HCT116 (cell line): ENCODE measurements around the gene CDH13. TPM values are rescaled to one million over a fixed set of nuclear protein-coding genes. Genes with fewer than 3 reads are reported as not detected.

ENCODE experiments used
- ATAC-seq: fragments of 200-7000 bp; cut with Tn5 transposase; 2 replicates; pipeline ENCODE4 v1.9.1; 2020; ENCODE audit warnings: mild to moderate bottlenecking, moderate library complexity
- BruUV-seq: library from RNA; stranded (reverse); fragments of 400-500 nt; replicated peaks from 2 replicates; lab custom pipeline; 2021; lab: Mats Ljungman, UMichigan
- CTCF ChIA-PET: fragments of 300-600 bp; sonication (Branson Sonifier 250); formaldehyde crosslinking; loops from one replicate; lab custom pipeline; 2021; ENCODE audit warnings: antibody characterized with exemption; lab: Charles Lee
- POLR2A ChIA-PET: fragments of 300-600, 350-600 bp; sonication (Branson Sonifier 250); formaldehyde crosslinking; loops from one replicate; lab custom pipeline; 2021; ENCODE audit warnings: antibody characterized with exemption; lab: Charles Lee
- RAD21 ChIA-PET, 2 experiments: fragments of 300-600 bp; sonication (Branson Sonifier 250); formaldehyde crosslinking; loops; one replicate each; lab custom pipeline; 2023; ENCODE audit warnings: low total read pairs in 2 of 2; ENCODE audit not compliant: uncharacterized antibody in 2 of 2, unreplicated experiment in 2 of 2, low non-redundant PET in 1 of 2; lab: Charles Lee
- DNase-seq: peaks from one replicate; pipeline ENCODE4 v3.0.0-alpha.2; 2010; ENCODE audit warnings: low read depth, low spot score
- H2AFZ ChIP-seq: fragments of 200-600 bp; shearing (Covaris generic), sonication (generic); 2 replicates; pipeline ENCODE4 v1.6.1; 2017; ENCODE audit warnings: low read depth, mixed run types, mixed read lengths, antibody characterized with exemption, low read length; ENCODE audit not compliant: poor library complexity, severe bottlenecking
- H3K27ac ChIP-seq: 2 replicates; pipeline ENCODE4 v1.5.1; 2012; ENCODE audit warnings: low read depth, low read length
- H3K27me3 ChIP-seq: fragments of 200-600 bp; sonication (generic); 2 replicates; pipeline ENCODE4 v1.6.1; 2016; ENCODE audit warnings: mixed run types, low read length, mixed read lengths; ENCODE audit not compliant: insufficient read depth
- H3K36me3 ChIP-seq, 2 experiments: fragments of 200-500 bp in 1 of 2; fragments of 200-600 bp in 1 of 2; sonication (Bioruptor generic) in 1 of 2; sonication (generic) in 1 of 2; 2 replicates each; pipeline versions ENCODE4 v1.5.1 to v1.6.1; 2014 to 2016; ENCODE audit warnings: low read length in 2 of 2, inconsistent platforms in 1 of 2, mixed read lengths in 1 of 2, mixed run types in 1 of 2; ENCODE audit not compliant: insufficient read depth in 2 of 2, control insufficient read depth in 1 of 2
- H3K4me1 ChIP-seq, 2 experiments: fragments of 200-600 bp in 1 of 2; sonication (generic) in 1 of 2; 2 replicates each; pipeline versions ENCODE4 v1.5.1 to v1.6.1; 2012 to 2017; ENCODE audit warnings: low read length in 2 of 2, inconsistent platforms in 1 of 2, mild to moderate bottlenecking in 1 of 2, mixed read lengths in 1 of 2, mixed run types in 1 of 2, moderate library complexity in 1 of 2; ENCODE audit not compliant: insufficient read depth in 2 of 2, control insufficient read depth in 1 of 2
- H3K4me2 ChIP-seq: fragments of 200-600 bp; sonication (generic); 2 replicates; pipeline ENCODE4 v1.6.1; 2017; ENCODE audit warnings: mixed run types, low read length, mixed read lengths
- H3K4me3 ChIP-seq, 2 experiments: fragments of 200-600 bp in 1 of 2; sonication (generic) in 1 of 2; replicated peaks in 1 of 2; 2 replicates each; pipeline ENCODE4 v1.5.1; 2011 to 2016; ENCODE audit warnings: low read length in 2 of 2, control low read depth in 1 of 2, low read depth in 1 of 2, mild to moderate bottlenecking in 1 of 2, mixed read lengths in 1 of 2, mixed run types in 1 of 2
- H3K79me2 ChIP-seq: fragments of 200-600 bp; sonication (generic); 2 replicates; pipeline ENCODE4 v1.6.1; 2017; ENCODE audit warnings: mild to moderate bottlenecking, mixed run types, low read length, moderate library complexity, mixed read lengths; ENCODE audit not compliant: insufficient read depth
- H3K9ac ChIP-seq: fragments of 200-600 bp; sonication (generic); 2 replicates; pipeline ENCODE4 v1.6.1; 2016; ENCODE audit warnings: low read length, mixed read lengths
- H3K9me2 ChIP-seq: fragments of 200-600 bp; sonication (generic), shearing (Covaris generic); 2 replicates; pipeline ENCODE4 v1.6.1; 2017; ENCODE audit warnings: mixed run types, mild to moderate bottlenecking, moderate library complexity; ENCODE audit not compliant: insufficient read depth
- H3K9me3 ChIP-seq, 2 experiments: fragments of 200-500 bp in 1 of 2; fragments of 200-600 bp in 1 of 2; sonication (Bioruptor generic) in 1 of 2; sonication (generic) in 1 of 2; 2 replicates each; pipeline ENCODE4 v1.6.1; 2014 to 2017; ENCODE audit warnings: low read length in 2 of 2, mixed read lengths in 2 of 2, inconsistent platforms in 1 of 2, low read depth in 1 of 2, mild to moderate bottlenecking in 1 of 2, mixed run types in 1 of 2, moderate library complexity in 1 of 2; ENCODE audit not compliant: control insufficient read depth in 1 of 2, insufficient read depth in 1 of 2
- H4K20me1 ChIP-seq: fragments of 200-600 bp; sonication (generic), shearing (Covaris generic); 2 replicates; pipeline ENCODE4 v1.6.1; 2017; ENCODE audit warnings: mixed run types, mild to moderate bottlenecking, moderate library complexity; ENCODE audit not compliant: insufficient read depth
- ATF3 ChIP-seq: IDR thresholded peaks from 2 replicates; pipeline ENCODE4 v1.6.1; 2012
- CBX3 ChIP-seq: IDR thresholded peaks from 2 replicates; pipeline ENCODE4 v1.6.1; 2012; ENCODE audit warnings: low read depth
- CEBPB ChIP-seq: IDR thresholded peaks from 2 replicates; pipeline ENCODE4 v1.6.1; 2012; ENCODE audit warnings: low read depth
- EGR1 ChIP-seq: IDR thresholded peaks from 2 replicates; pipeline ENCODE4 v1.6.1; 2012; ENCODE audit warnings: low read depth
- ELF1 ChIP-seq: IDR thresholded peaks from 2 replicates; pipeline ENCODE4 v1.6.1; 2012; ENCODE audit warnings: low read depth, borderline replicate concordance
- EZH2phosphoT487 ChIP-seq: fragments of 200-600 bp; IDR thresholded peaks from 2 replicates; pipeline ENCODE4 v1.6.1; 2018; ENCODE audit warnings: antibody characterized with exemption, borderline replicate concordance
- JUND ChIP-seq: IDR thresholded peaks from 2 replicates; pipeline ENCODE4 v1.6.1; 2012
- MAX ChIP-seq: IDR thresholded peaks from 2 replicates; pipeline ENCODE4 v1.6.1; 2012
- POLR2A ChIP-seq: IDR thresholded peaks from 2 replicates; pipeline ENCODE4 v1.7.0; 2011; ENCODE audit warnings: borderline replicate concordance; ENCODE audit not compliant: insufficient read depth, insufficient read length; ENCODE audit errors: extremely low read depth
- POLR2AphosphoS5 ChIP-seq: IDR thresholded peaks from 2 replicates; pipeline ENCODE4 v1.6.1; 2011; ENCODE audit warnings: mild to moderate bottlenecking, low read depth, low read length, moderate library complexity
- REST ChIP-seq: IDR thresholded peaks from 2 replicates; pipeline ENCODE4 v1.6.1; 2012; ENCODE audit warnings: low read depth
- SIN3A ChIP-seq: IDR thresholded peaks from 2 replicates; pipeline ENCODE4 v1.6.1; 2012; ENCODE audit warnings: low read depth
- SP1 ChIP-seq: IDR thresholded peaks from 2 replicates; pipeline ENCODE4 v1.6.1; 2012; ENCODE audit warnings: low read depth
- SRF ChIP-seq: IDR thresholded peaks from 2 replicates; pipeline ENCODE4 v1.6.1; 2012; ENCODE audit warnings: low read depth
- YY1 ChIP-seq: IDR thresholded peaks from 2 replicates; pipeline ENCODE4 v1.6.1; 2011; ENCODE audit warnings: low read length, low read depth, moderate library complexity, mild to moderate bottlenecking; ENCODE audit not compliant: insufficient replicate concordance; ENCODE audit errors: extremely low read depth
- ZBTB33 ChIP-seq: IDR thresholded peaks from 2 replicates; pipeline ENCODE4 v1.6.1; 2011; ENCODE audit warnings: mild to moderate bottlenecking, low read length, moderate library complexity; ENCODE audit not compliant: insufficient replicate concordance; ENCODE audit errors: extremely low read depth
- ZFX ChIP-seq: fragments of 450-650 bp; IDR thresholded peaks from 2 replicates; pipeline ENCODE4 v1.6.1; 2017
- intact Hi-C: fragments of 100-400 bp; cut with micrococcal nuclease; formaldehyde crosslinking; loops from 2 replicates; pipeline ENCODE4 v1.10.0; 2022
- total RNA-seq: library from RNA; stranded (reverse); gene quantifications from one replicate; pipeline ENCODE4 v1.2.1, GENCODE V29; 2021; ENCODE audit not compliant: unreplicated experiment

CDH13 gene
- total RNA-seq, 1 experiment from 2014 or later = not detected

- no peak for ATAC-seq
- BruUV-seq = no TSS peak
- H3K27me3 ChIP-seq = peaks cover 16% of the 10 kb centered on the region
These were observed 1142.7 kb downstream of the CDH13 start for GRCh38 chr16:83769397-83770008.

More at GRCh38 chr16:83769397-83770008, 1142.7 kb downstream of the CDH13 start:
- no peak overlapping the region for H3K27ac ChIP-seq
- H3K4me3 ChIP-seq = no peak overlapping the region
- ChIA-PET POLR2A (no interaction called here), RAD21 (no interaction called here), CTCF (no interaction called here)
- no peak overlapping the region for H2AFZ ChIP-seq
- H3K4me1 ChIP-seq = no peaks in the 10 kb centered on the region
- no peaks in the 10 kb centered on the region for H3K36me3 ChIP-seq
- intact Hi-C loops = no loop called here
- no peaks in the 10 kb centered on the region for H3K79me2 ChIP-seq
- H3K9me2 ChIP-seq = no peaks in the 10 kb centered on the region
- H3K4me2 ChIP-seq = no peak overlapping the region
- no peaks in the 10 kb centered on the region for H4K20me1 ChIP-seq
- TF ChIP-seq REST (no peak), ATF3 (no peak), EZH2phosphoT487 (no peak), POLR2AphosphoS5 (no peak), SIN3A (no peak), ZBTB33 (no peak), CEBPB (no peak), JUND (no peak), CBX3 (no peak), EGR1 (no peak), MAX (no peak), YY1 (no peak), SP1 (no peak), ELF1 (no peak), POLR2A (no peak), SRF (no peak), ZFX (no peak)
- no peak for DNase-seq
- H3K9me3 ChIP-seq = no peaks in the 10 kb centered on the region
- H3K9ac ChIP-seq = no peak overlapping the region
